ENCODE measurements around the gene ABCD1.
"Not testable (repeated sequence)": the region's sequence is repeated elsewhere in the genome, so short reads cannot be mapped to it uniquely, and the experiment has no call there.

Gene ABCD1

GRCh38 chrX:153689654-153690465, 34.8 kb upstream of the ABCD1 start:
- Mint-ChIP-seq H3K9me3 (no peaks in the 10 kb centered on the region), H3K36me3 (no peaks in the 10 kb centered on the region), H3K4me1 (peaks cover 2% of the 10 kb centered on the region), H3K27ac (no peak overlapping the region), H3K4me3 (no peak overlapping the region), H3K27me3 (peaks cover 49% of the 10 kb centered on the region)
- CTCF ChIA-PET, result no interaction called here
- DNase-seq, result no peak

GRCh38 chrX:153690466-153690865, 34.2 kb upstream of the ABCD1 start:
- CTCF ChIA-PET, result no interaction called here
- Mint-ChIP-seq H3K27ac (no peak overlapping the region), H3K4me1 (peaks cover 2% of the 10 kb centered on the region), H3K4me3 (no peak overlapping the region), H3K27me3 (peaks cover 43% of the 10 kb centered on the region), H3K9me3 (no peaks in the 10 kb centered on the region), H3K36me3 (no peaks in the 10 kb centered on the region)
- DNase-seq, result no peak

- H3K4me1 Mint-ChIP-seq, H3K9me3 Mint-ChIP-seq, H3K36me3 Mint-ChIP-seq, H3K27ac Mint-ChIP-seq, CTCF ChIA-PET, DNase-seq, H3K4me3 Mint-ChIP-seq: not testable (repeated sequence)
- H3K27me3 Mint-ChIP-seq, result peaks cover 35% of the 10 kb centered on the region
These were observed 33.4 kb upstream of the ABCD1 start for GRCh38 chrX:153691032-153691827.

- Mint-ChIP-seq H3K27me3 (peaks cover 28% of the 10 kb centered on the region), H3K9me3 (no peaks in the 10 kb centered on the region), H3K27ac (no peak overlapping the region), H3K36me3 (no peaks in the 10 kb centered on the region), H3K4me1 (peaks cover 2% of the 10 kb centered on the region), H3K4me3 (no peak overlapping the region)
- CTCF ChIA-PET, result no interaction called here
- DNase-seq, result no peak
These were observed 32.7 kb upstream of the ABCD1 start for GRCh38 chrX:153692003-153692402.

- no peak overlapping the region for H3K4me3 Mint-ChIP-seq
- peaks cover 23% of the 10 kb centered on the region for H3K27me3 Mint-ChIP-seq
- CTCF ChIA-PET, result no interaction called here
- no peaks in the 10 kb centered on the region for H3K4me1 Mint-ChIP-seq
- no peaks in the 10 kb centered on the region for H3K9me3 Mint-ChIP-seq
- DNase-seq, result no peak
- no peak overlapping the region for H3K27ac Mint-ChIP-seq
- H3K36me3 Mint-ChIP-seq, result peaks cover 5% of the 10 kb centered on the region
These were observed 32.0 kb upstream of the ABCD1 start for GRCh38 chrX:153692611-153693156.

- CTCF ChIA-PET, result no interaction called here
- DNase-seq, result no peak
- Mint-ChIP-seq H3K27ac (no peak overlapping the region), H3K4me3 (no peak overlapping the region), H3K27me3 (peaks cover 23% of the 10 kb centered on the region), H3K9me3 (no peaks in the 10 kb centered on the region), H3K36me3 (peaks cover 5% of the 10 kb centered on the region), H3K4me1 (no peaks in the 10 kb centered on the region)
These were observed 31.2 kb upstream of the ABCD1 start for GRCh38 chrX:153693216-153694086.

GRCh38 chrX:153694256-153694655, 30.4 kb upstream of the ABCD1 start:
- H3K27me3 Mint-ChIP-seq, result peaks cover 22% of the 10 kb centered on the region
- H3K4me1 Mint-ChIP-seq, H3K4me3 Mint-ChIP-seq, CTCF ChIA-PET, H3K27ac Mint-ChIP-seq, DNase-seq, H3K36me3 Mint-ChIP-seq, H3K9me3 Mint-ChIP-seq: not testable (repeated sequence)

- H3K4me3 Mint-ChIP-seq, result no peak overlapping the region
- H3K27me3 Mint-ChIP-seq, result peaks cover 17% of the 10 kb centered on the region
- DNase-seq, result no peak
- H3K4me1 Mint-ChIP-seq, result no peaks in the 10 kb centered on the region
- no peak overlapping the region for H3K27ac Mint-ChIP-seq
- CTCF ChIA-PET, result no interaction called here
- H3K36me3 Mint-ChIP-seq, result peaks cover 8% of the 10 kb centered on the region
- no peaks in the 10 kb centered on the region for H3K9me3 Mint-ChIP-seq
These were observed 29.9 kb upstream of the ABCD1 start for GRCh38 chrX:153694687-153695270.

GRCh38 chrX:153696100-153696499, 28.6 kb upstream of the ABCD1 start:
- no peak for DNase-seq
- Mint-ChIP-seq H3K27ac (no peak overlapping the region), H3K36me3 (peaks cover 8% of the 10 kb centered on the region), H3K27me3 (peaks cover 3% of the 10 kb centered on the region), H3K9me3 (no peaks in the 10 kb centered on the region), H3K4me1 (no peaks in the 10 kb centered on the region), H3K4me3 (no peak overlapping the region)
- CTCF ChIA-PET, result no interaction called here

- DNase-seq, H3K9me3 Mint-ChIP-seq, CTCF ChIA-PET, H3K36me3 Mint-ChIP-seq, H3K27ac Mint-ChIP-seq, H3K27me3 Mint-ChIP-seq, H3K4me1 Mint-ChIP-seq, H3K4me3 Mint-ChIP-seq: not testable (repeated sequence)
These were observed 28.1 kb upstream of the ABCD1 start for GRCh38 chrX:153696538-153696937.

GRCh38 chrX:153696986-153697722, 27.5 kb upstream of the ABCD1 start:
- H3K36me3 Mint-ChIP-seq, CTCF ChIA-PET: not testable (repeated sequence)

GRCh38 chrX:153697924-153698865, 26.5 kb upstream of the ABCD1 start:
- CTCF ChIA-PET, result no interaction called here
- no peak for DNase-seq
- no peak overlapping the region for H3K4me3 Mint-ChIP-seq
- no peaks in the 10 kb centered on the region for H3K4me1 Mint-ChIP-seq
- no peak overlapping the region for H3K27ac Mint-ChIP-seq
- no peaks in the 10 kb centered on the region for H3K9me3 Mint-ChIP-seq
- no peaks in the 10 kb centered on the region for H3K27me3 Mint-ChIP-seq
- H3K36me3 Mint-ChIP-seq, result peaks cover 8% of the 10 kb centered on the region

More at GRCh38 chrX:153696986-153697722, 27.5 kb upstream of the ABCD1 start:
- H3K27ac Mint-ChIP-seq, DNase-seq, H3K4me3 Mint-ChIP-seq, H3K4me1 Mint-ChIP-seq, H3K27me3 Mint-ChIP-seq, H3K9me3 Mint-ChIP-seq: not testable (repeated sequence)

Measured in activated naive CD4-positive, alpha-beta T cell treated with anti-CD3 and anti-CD28 coated beads, Interleukin-2, amount 10 ng/mL, durations not matched to agents 7 days and 5 days (primary cell).